CD4-positive, alpha-beta T cell treated with Interleukin-2 at 100 ng/mL for 4 hours (primary cell): ENCODE data around the gene SLC25A25.
"Not testable (repeated sequence)": the region's sequence is repeated elsewhere in the genome, so short reads cannot be mapped to it uniquely, and the experiment has no call there.

Source experiments
- DNase-seq: peaks from one replicate; pipeline ENCODE4 v3.0.0-alpha.2; 2020; ENCODE audit warnings: low spot score

Gene SLC25A25

DNA sequence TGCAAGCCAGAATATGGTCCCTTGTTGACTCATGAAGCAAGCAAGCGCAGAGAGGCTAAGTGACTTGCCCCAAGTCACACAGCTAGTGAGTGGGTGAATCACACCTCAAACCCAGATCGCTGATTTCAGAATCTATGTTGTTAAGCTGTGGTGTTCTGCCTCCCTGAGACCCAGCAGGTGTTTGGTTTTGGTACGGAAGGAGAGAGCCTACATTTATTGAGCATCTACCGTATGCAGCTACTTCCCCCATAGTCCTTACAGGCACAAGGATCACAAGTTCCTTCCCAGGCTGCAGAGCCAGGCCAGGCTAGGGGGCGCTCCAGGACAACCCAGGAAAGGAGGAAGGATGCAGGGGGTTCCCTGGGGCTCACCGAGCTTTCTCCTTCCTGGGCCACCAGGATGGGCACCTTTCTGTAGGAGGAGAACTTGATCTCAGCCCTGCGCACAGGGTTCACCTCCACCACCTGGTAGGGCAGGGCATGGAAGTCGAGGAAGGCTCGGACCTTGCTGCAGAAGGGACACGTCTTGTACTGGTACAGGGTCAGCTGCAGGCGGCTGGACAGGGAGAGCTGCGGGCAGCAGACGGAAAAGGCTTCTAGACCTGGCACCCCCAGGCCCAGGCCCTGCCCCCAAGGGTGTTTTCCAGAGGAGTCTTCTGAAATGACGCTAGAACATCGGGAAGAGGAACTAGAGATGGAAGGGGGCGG, 57.0 kb downstream of the SLC25A25 start:
- peak; percentile 41 for DNase-seq

DNA sequence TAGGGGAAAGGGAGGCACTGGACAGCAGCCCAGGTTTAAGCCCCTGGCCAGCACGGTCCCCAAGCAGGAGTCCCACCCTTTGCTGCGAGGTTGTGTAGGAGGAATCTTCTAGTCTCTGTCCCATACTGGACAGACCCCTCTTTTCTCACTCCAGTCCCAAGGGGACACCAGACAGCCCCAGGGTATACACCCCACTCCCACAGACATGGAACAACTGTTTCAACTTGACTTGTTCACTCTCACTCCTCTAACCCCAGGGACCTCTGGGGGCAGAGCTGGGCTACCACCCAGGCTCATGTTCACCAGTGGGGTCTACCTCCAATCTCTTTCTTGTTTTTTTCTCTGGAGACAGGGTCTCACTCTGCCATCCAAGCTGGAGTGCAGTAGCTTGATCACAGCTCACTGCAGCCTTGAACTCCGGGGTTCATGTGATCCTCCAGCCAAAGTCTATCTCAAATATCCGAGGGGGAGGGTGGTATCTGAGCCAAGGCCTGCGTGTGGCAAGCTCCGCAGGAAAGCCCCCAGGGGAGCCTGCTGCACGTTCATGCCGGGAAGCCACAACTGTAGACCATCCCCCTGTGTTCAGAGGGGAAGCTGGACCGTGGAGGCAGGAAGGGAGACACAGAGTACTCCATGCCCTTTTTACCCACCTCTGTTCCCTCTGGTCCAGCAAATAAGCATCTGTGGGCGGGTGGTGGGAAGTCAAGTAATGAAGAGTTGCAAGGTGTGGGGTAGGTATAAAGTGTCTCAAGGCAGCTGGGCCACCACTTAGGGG, 57.7 kb downstream of the SLC25A25 start:
- DNase-seq = no peak

DNA sequence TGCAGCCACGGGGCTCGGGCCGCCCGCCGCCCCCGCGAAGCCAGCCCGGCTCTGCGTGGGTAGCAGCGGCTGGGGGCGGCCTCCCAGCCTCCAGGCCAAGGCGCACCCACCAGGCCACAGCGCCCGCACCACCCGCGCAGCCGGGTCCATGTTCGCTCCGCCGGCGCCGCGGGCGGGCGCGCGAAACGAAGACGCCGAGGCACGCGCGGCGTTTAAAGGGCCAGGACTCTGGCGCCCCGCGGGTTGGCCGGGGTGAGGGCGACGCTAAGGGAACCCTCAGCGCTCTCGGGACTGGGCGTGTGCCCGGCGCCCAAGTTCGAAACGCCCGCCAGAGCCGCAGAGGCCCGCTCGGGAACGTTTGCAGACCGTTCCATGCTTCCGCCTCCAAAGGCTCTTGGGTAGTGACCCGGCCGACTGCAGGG, 59.5 kb downstream of the SLC25A25 start, which contains the start of gene PTGES2:
Gene PTGES2 (minus strand): TSS at position 162 of the 422 bp plus-strand sequence. CDS start 12 bp downstream, at position 150.
- DNase-seq = peak; percentile 85

DNA sequence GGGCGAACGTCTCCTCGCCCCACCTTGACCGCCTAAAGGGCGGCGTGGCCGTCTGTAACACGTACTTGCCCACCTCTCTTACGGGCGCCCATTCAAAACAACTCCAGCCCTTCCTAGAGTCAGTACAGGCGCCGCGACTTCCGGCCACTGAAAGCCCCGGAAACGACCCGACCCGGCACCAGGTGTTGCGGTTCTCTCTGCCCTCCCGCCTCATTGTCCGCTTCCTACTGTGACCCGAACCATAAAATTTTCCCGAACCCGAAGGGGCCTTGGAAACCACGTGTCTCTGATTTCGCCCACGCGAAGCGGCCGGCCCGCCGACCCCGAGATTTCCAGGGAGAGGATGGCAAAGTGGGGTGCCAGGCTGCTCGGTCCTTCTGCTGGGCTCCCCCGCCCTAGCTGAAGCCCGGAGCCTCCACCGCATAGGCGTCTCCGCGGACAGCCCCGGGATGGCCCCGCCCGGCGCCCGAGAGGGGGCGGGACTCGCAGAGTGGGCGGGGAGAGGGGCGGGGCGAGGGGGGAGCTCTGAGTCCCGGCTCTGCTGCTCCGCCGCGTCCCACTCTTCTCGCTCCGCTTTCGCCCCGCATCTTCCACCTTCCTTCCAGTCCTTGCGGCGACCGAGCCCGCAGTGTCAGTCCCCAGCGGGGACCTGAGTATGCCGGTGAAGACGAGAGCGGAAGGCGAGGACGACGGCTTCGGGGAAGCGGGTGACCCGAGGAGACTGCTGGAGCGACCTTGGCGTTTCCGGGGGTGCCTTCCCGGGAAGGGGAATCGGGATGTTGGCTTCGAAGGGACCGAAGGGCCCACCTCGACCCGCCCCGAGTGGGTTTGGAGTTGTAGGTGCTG, 60.2 kb downstream of the SLC25A25 start:
- DNase-seq = peak; percentile 91

DNA sequence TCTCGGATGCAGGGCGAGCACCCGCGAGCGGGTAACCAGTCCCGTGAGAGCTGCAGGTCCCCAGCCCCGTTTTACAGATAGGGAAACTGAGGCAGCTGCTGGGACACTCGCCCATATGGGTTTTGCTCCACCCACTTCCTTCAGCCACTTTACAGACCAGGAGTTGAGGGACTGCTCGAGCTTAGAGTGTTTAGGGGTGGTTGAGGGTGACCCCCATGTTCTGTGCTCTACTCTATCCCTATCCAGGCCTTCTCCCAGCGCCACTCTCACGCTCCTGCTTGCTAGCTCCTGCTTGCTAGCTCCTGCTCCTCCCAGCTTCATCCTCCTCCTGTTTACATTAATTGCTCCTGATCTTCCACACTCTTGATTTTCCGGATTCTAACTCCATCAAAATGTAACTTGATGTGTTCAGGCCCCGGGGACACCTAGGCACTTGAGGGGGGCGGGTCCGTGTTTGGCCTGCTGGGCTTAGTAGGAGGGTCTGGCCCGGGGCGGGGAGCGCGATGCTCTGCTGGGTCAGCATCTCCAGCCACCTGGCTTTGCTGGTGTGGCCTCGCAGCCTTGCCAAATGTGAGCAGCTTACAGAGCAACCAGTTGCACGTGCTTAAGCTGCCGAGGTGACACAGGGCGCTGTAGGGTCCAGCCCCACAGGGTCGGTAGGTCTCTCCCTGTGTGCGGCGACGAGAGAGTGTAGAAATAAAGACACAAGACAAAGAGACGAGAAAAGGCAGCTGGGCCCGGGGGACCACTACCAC, 61.0 kb downstream of the SLC25A25 start:
- DNase-seq = no peak

DNA sequence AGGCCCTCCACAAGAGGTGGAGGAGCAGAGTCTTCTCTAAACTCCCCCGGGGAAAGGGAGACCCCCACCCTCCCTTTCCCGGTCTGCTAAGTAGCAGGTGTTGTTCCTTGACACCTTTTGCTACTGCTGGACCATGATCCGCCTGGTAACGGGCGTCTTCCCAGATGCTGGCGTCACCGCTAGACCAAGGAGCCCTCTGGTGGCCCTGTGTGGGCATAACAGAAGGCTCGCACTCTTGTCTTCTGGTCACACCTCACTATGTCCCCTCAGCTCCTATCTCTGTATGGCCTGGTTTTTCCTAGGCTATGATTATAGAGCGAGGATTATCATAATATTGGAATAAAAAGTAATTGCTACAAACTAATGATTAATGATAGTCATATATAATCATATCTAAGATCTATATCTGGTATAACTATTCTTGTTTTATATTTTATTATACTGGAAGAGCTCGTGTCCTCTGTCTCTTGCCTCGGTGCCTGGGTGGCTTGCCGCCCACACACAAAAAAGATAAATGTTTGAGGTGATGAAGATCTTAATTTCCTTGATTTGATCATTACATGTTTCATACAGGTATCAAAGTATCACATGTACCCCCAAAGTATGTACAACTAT, 62.1 kb downstream of the SLC25A25 start:
- DNase-seq = peak; percentile 61

DNA sequence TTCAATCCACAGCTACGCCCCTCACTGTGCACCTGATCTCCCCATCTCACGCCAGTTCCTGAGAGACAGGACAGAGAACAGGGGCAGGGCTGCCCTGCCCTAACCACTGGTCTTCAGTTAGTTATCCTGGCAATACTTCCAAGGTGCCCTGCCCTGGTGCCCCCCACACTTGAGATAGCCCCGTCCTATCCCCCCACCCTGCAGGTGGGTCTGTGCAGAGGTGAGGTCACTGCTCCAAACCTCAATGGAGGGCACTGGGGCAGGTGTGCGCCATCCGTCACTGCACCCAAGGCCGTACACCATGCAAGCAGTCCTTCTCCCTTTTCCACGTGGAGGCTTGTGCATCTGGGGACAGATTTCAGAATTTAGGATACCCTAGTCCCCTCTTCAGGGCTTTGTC, 62.6 kb downstream of the SLC25A25 start:
- not testable (repeated sequence) for DNase-seq

DNA sequence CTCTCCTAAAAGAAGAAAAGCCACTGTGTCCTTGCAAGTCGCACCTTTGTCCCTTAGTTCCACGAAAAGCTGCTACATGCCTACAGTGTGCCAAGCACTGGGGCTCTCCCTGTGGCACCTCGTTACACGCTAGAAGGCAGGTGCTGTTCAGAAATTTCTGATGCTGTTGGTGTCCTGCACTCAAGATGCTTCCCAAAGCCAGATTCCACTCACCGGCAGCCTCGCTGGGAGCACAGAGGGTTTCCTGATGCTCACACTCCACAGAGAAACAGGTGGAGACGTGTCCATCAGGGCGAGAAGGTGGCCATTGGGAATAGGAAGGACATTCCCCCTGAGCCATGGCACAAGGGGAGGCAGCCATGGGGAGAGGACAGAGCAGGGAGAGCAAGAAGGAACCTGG, 63.3 kb downstream of the SLC25A25 start:
- not testable (repeated sequence) for DNase-seq

DNA sequence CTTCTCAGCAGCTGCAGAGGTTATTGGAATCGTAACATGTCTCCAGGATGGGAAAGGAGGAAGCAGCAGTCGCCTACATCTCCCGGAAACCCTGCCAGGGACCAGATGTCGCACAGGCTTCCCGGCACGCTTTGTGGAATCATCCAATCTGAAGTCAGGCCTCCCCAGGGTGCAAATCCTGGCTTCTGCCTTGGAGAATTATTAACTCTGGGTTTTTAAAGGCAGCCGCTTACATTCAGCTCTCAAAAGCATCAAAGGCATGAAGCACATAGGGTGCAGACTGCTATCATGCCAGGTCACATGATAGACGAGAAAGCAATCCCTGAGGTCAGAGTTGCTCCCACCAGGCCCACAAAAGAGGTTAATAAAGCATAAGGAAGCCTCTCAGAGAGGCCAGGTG, 64.1 kb downstream of the SLC25A25 start:
- not testable (repeated sequence) for DNase-seq

DNA sequence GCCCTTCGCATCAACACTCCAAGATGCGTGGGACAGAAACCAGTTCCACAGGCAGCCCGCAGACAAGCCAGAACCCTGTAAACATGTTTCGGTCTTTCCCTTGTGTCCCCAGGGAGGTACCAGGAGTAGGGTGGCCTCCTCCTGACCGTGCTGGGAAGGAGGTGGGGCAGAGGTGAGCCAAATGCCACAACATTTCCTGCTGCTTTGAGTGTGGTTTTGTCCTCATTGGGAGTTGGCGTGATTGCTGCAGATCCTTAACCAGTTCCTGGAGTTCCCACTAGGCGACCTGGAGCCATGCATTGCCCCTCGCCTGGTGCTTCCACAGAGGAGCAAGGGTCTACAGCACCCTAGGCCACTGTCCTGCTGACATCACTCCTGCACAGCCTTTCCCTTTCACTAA, 67.5 kb downstream of the SLC25A25 start:
- DNase-seq = not testable (repeated sequence)

DNA sequence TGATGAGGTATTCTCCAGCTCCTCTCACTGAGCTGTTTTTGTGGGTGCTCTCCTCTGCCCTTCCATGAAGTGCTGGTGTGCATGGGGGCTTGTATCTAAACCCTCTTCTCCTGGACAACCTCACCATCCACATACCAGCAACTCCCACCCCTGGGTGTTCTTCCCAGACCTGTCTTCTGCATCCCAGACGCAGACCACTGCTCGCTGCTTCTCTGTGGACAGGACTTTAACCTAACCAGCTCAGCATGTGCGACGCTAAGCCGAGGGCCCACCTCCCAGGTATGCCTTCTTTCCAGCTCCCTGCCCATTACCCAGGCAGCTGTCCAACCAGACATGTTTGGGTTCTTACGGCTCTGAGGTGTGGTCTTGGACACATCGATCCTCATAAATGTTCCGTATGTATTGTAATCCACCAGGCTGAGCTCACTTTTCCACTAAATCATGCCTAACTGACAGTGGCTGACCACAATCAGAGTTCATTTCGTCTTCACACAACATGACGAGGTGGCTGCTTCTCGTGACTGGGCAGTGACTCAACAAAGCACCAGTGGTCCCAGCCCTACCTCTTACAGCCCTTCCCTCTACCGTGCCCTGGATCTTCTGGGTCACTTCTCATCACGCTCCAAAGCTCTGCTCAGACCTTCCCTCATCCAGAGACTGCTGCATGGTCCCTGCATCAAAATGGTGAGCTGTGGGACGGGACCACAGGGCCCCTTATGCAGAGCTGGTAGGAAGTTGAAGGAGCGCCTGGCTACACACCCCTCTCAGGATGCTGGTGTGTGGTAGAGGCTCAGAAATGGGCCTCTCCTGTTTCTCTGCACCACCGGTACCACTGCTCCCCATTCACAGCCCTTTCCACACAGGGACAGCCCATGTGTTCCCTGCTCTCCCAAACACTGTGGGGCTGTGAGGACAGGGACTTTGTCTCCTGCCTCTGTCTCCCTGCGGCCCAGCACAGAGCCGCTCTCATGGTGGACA, 69.1 kb downstream of the SLC25A25 start:
- DNase-seq = no peak

DNA sequence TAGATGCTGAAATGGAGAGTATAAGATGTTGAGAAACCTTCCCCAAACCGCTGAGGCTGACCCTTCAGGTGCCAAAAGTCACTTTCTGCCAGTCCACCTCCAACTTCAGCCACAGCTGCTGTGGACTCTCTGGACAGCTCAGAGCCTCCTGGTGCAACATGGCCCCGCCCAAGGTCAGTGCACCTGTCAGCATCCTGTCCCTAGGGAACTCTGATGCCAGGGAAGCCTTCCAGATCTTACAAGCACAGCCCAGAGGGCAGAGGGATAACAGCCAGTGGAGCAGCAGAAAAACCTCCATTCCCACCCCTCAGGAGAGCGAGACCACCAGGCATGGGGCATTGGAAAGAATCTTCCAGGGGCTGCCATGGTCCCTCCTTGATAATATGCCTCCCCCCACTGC, 70.0 kb downstream of the SLC25A25 start:
- no peak for DNase-seq

DNA sequence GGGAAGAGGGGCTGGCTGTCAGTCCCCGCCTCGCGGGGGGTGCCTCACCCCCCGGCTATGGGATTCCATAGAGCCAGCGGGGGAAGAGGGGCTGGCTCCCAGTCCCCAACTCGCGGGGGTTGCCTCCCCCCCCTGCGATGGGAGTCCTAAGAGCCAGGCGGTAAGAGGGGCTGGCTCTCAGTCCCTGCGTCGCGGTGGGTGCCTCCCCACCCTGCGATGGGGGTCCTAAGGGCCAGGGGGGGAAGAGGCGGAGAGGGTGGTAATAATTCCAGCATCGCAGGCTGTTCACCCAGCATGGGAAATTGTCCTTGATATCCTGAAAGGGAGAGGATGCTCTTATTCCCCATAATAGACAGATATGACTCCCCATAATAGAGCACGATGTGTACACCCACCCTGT, 71.6 kb downstream of the SLC25A25 start:
- no peak for DNase-seq

DNA sequence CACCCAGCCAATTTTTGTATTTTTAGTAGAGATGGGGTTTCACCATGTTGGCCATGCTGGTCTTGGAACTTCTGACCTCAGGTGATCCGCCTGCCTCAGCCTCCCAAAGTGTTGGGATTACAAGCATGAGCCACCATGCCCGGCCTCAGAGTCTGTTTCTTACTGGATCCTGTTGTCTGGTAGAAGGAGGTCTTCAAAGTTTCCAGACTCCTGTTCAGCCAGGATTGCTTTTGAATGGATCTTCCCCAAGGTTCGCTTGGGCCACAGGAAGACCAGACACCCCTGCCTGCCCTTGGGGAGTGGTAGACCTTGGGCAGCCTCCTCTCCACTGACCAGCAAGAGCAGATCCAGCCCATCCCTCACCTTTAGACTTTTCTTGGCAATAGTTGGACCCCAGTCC, 73.6 kb downstream of the SLC25A25 start:
- no peak for DNase-seq

DNA sequence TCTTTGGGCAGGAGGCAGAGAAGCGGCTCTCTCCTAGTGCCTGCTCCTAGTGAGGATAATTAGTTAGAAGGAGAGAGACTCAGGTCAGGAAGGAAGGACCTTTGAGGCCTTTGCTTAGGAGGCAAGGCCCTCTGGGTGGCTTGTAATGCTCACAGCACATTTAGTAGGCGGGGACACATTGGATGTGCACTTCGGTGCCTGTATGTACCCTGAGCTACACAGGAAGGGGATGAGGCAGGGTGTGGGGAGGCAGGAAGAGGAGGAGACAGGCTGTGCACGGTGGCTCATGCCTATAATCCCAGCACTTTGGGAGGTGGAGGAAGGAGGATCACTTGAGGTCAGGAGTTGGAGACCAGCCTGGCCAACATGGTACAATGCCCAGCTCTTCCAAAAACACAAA, 74.0 kb downstream of the SLC25A25 start:
- no peak for DNase-seq

DNA sequence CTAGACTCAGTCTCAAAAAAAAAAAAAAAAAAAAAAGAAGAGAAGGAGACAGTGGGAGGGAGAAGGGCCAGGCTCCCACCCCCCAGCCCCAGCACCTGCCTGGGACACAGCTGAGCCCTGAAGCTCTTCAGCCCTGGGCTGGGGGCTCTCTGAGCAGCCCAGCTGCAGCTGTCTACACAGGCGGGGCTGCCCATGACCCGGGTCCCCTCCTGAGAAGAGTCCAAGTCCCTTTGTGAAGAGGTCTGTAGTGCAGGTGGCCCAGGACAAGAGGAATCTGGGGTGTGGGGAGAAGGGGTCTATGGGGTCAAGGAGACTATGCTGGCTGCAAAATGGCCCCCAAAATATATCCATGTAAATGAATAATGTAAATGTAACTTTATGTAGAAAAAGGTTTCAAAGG, 74.6 kb downstream of the SLC25A25 start:
- no peak for DNase-seq

DNA sequence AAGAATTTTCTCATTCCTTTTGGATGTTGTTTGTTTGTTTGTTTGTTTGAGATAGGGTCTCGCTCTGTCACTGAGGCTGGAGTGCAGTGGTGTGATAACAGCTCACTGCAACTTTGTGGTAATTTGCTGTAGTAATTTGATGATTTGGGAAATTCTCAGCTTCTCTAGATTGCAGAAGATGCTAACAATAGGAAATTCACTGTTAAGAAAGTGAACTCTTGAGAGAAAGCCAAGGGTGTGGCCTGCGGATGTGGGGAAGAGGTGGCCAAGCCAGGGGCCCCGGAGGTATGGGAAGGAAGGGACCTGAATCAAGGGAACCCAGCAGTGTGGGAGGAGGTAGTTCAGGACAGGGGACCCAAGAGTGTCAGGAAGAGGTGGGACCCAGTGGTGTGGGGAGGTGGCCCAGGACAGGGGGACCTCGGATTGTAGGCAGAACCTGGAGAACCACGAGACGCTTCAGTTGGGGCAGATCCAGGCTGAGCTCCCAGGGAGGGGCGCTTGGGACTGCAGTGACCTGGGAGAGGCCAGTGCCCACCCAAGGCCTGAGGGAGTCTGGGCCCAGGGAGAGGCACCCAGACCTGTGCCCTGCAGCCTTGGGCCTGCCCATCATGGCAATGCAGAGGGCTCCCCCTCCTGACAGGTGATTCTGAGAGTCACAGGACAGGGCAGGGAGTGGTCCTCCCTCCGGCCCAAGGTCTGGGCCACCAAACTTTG, 75.7 kb downstream of the SLC25A25 start:
- DNase-seq = no peak

DNA sequence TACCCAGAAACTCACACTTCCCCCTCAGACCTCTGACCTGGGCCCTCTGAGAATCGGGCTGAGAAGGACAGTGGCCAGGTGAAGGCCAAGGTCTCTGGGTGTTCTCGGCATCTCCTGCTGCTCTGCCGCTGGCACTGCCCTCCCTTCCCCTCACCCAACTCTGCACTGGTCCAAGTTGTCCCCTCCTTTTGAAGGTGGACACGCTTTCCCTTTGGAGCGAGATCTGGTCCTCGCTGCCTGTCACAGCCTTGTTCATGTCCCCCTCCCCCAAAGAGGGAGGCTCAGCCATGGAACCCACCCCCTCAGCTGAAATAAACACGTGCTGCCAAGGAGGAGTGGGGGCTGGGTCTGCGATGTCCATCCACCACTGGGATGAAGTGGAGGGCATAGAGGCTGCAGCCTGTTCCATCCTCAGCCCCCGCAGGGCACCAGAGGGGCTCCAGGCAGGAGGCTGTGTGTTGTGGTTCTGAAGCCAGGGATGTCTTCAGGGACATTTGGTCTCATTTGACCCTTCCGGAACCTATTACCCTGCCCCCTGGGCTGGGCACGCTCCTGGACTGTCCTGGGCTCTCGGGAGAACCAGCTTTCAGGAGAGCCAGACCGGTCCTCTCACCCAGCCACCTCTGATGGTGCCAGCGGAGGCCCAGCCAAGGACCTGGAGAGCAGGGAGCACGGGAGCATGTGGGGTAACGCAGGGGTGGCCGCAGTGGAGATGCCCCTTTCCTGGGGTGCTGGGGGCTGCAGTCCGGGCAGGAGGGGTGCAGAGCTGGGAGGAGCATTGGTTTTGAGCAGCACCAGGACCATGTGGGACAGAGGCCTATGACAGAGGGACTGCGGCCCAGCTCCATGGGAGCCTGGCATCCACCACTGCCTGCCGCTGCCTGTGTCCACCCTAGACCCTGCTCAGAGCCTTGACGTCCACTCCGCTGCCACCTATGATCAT, 76.5 kb downstream of the SLC25A25 start:
- DNase-seq = no peak
